Fibroblast of skin of abdomen (primary cell): Measurements from ENCODE around the gene GHRH.

Experiments used
- DNase-seq: peaks from one replicate; pipeline ENCODE4 v3.0.0-alpha.2; 2013

GHRH gene

GRCh38 chr20:37290158-37290810, 28.7 kb upstream of the GHRH start:
- no peak for DNase-seq

GRCh38 chr20:37288091-37288490, 26.5 kb upstream of the GHRH start:
- DNase-seq, result no peak

GRCh38 chr20:37285664-37286374, 24.2 kb upstream of the GHRH start:
- no peak for DNase-seq

GRCh38 chr20:37284691-37285161, 23.1 kb upstream of the GHRH start:
- no peak for DNase-seq

- DNase-seq, result no peak
These were observed 22.0 kb upstream of the GHRH start for GRCh38 chr20:37283530-37284195.

GRCh38 chr20:37282556-37282955, 20.9 kb upstream of the GHRH start:
- DNase-seq, result peak; percentile 79

- no peak for DNase-seq
These were observed 18.8 kb upstream of the GHRH start for GRCh38 chr20:37280403-37280802.

GRCh38 chr20:37279820-37280219, 18.2 kb upstream of the GHRH start:
- no peak for DNase-seq

- DNase-seq, result peak; percentile 47
These were observed 17.5 kb upstream of the GHRH start for GRCh38 chr20:37278966-37279590.

GRCh38 chr20:37277253-37277593, 15.6 kb upstream of the GHRH start:
- no peak for DNase-seq

GRCh38 chr20:37276494-37277252, 15.1 kb upstream of the GHRH start:
- DNase-seq, result peak; percentile 75

GRCh38 chr20:37274851-37275524, 13.4 kb upstream of the GHRH start:
- DNase-seq, result no peak

GRCh38 chr20:37273988-37274387, 12.4 kb upstream of the GHRH start:
- no peak for DNase-seq

GRCh38 chr20:37271421-37271768, 9.8 kb upstream of the GHRH start:
- no peak for DNase-seq

GRCh38 chr20:37270576-37271420, 9.2 kb upstream of the GHRH start:
- no peak for DNase-seq

- DNase-seq, result no peak
These were observed 6.2 kb upstream of the GHRH start for GRCh38 chr20:37267667-37268313.

GRCh38 chr20:37266940-37267666, 5.5 kb upstream of the GHRH start:
- no peak for DNase-seq

- DNase-seq, result no peak
These were observed 3.5 kb upstream of the GHRH start for GRCh38 chr20:37265152-37265551.

GRCh38 chr20:37263686-37264085, 2.1 kb upstream of the GHRH start:
- DNase-seq, result no peak

GRCh38 chr20:37262505-37262904, 891 bp upstream of the GHRH start:
- DNase-seq, result no peak
